HepG2 (cell line): ENCODE data around the gene NFS1. TPM values are rescaled to one million over a fixed set of nuclear protein-coding genes. Genes with fewer than 3 reads are reported as not detected.

Source experiments
- ATAC-seq: fragments of 200-7000 bp; cut with Tn5 transposase; 3 replicates; pipeline ENCODE4 v1.9.1; 2020; ENCODE audit warnings: mild to moderate bottlenecking, moderate library complexity
- BruUV-seq: library from RNA; stranded (reverse); fragments of 400-500 nt; replicated peaks from 2 replicates; lab custom pipeline; 2021; lab: Mats Ljungman, UMichigan
- CTCF ChIA-PET: fragments of 300-600 bp; formaldehyde crosslinking; extraction: SDS; loops from one replicate; lab custom pipeline; 2021; ENCODE audit warnings: low total read pairs, inconsistent platforms, low intra/inter-chr PET ratio; lab: Yijun Ruan, JAX
- POLR2A ChIA-PET: fragments of 350-600 bp; sonication (Branson Sonifier 250); formaldehyde crosslinking; loops from one replicate; lab custom pipeline; 2020; ENCODE audit warnings: antibody characterized with exemption, inconsistent platforms; lab: Yijun Ruan, JAX
- DNase-seq: peaks from one replicate; pipeline ENCODE4 v3.0.0-alpha.2; 2015; ENCODE audit warnings: low spot score
- FAIRE-seq: peaks from 3 replicates; lab custom pipeline; 2011; peaks lifted over from hg19 to GRCh38; lab: Jason Lieb, UNC
- H2AFZ ChIP-seq: one replicate; pipeline ENCODE4 v1.6.1; 2011; ENCODE audit warnings: low read length, inconsistent platforms
- H3K27ac ChIP-seq: fragments of 300-600 bp; 3 replicates; pipeline ENCODE4 v1.8.0; 2011; ENCODE audit warnings: mixed run types, mild to moderate bottlenecking, mixed read lengths, low read length, inconsistent platforms; ENCODE audit not compliant: insufficient read depth; ENCODE audit errors: extremely low read length
- H3K27me3 ChIP-seq, 2 experiments: fragments of 200-600 bp in 1 of 2; 2 replicates in 1 of 2; 3 replicates in 1 of 2; pipeline versions ENCODE4 v1.6.0 to v1.8.0; 2011; ENCODE audit warnings: low read length in 2 of 2, mild to moderate bottlenecking in 2 of 2, moderate library complexity in 2 of 2, inconsistent platforms in 1 of 2; ENCODE audit not compliant: insufficient read depth in 2 of 2, control insufficient read depth in 1 of 2
- H3K36me3 ChIP-seq, 2 experiments: fragments of 200-600 bp in 1 of 2; replicated peaks in 1 of 2; 2 replicates in 1 of 2; 3 replicates in 1 of 2; pipeline versions ENCODE4 v1.5.1 to v1.8.0; 2011; ENCODE audit warnings: low read length in 2 of 2, inconsistent platforms in 1 of 2; ENCODE audit not compliant: insufficient read depth in 2 of 2, control insufficient read depth in 1 of 2
- H3K4me1 ChIP-seq: 2 replicates; pipeline ENCODE4 v1.5.1; 2012; ENCODE audit warnings: low read length, inconsistent platforms; ENCODE audit not compliant: insufficient read depth
- H3K4me2 ChIP-seq: 2 replicates; pipeline ENCODE4 v1.6.0; 2011; ENCODE audit warnings: low read depth, low read length, inconsistent platforms
- H3K4me3 ChIP-seq, 3 experiments: fragments of 200-600 bp in 1 of 3; sonication (generic), shearing (Covaris generic) in 1 of 3; replicated peaks in 1 of 3; 2 replicates each; pipeline ENCODE4 v1.5.1; 2011 to 2016; ENCODE audit warnings: low read length in 3 of 3, inconsistent platforms in 2 of 3, low read depth in 2 of 3, mild to moderate bottlenecking in 2 of 3, control low read depth in 1 of 3, mixed read lengths in 1 of 3; ENCODE audit not compliant: insufficient read depth in 1 of 3
- H3K79me2 ChIP-seq: one replicate; pipeline ENCODE4 v1.6.1; 2011; ENCODE audit warnings: low read length, inconsistent platforms; ENCODE audit not compliant: insufficient read depth
- H3K9ac ChIP-seq: 2 replicates; pipeline ENCODE4 v1.6.0; 2011; ENCODE audit warnings: mild to moderate bottlenecking, low read depth, low read length, inconsistent platforms; ENCODE audit not compliant: insufficient read depth
- H3K9me3 ChIP-seq: 2 replicates; pipeline ENCODE4 v1.5.1; 2012; ENCODE audit warnings: mild to moderate bottlenecking, low read length
- H4K20me1 ChIP-seq: 2 replicates; pipeline ENCODE4 v1.6.0; 2011; ENCODE audit warnings: inconsistent platforms, mild to moderate bottlenecking, low read length, moderate library complexity; ENCODE audit not compliant: insufficient read depth
- AGO2 ChIP-seq: fragments of 200-400 bp; formaldehyde crosslinking; optimal IDR thresholded peaks from 2 replicates; pipeline ENCODE3; 2017; ENCODE audit warnings: mild to moderate bottlenecking, low read depth, low read length, moderate library complexity
- CEBPG ChIP-seq: IDR thresholded peaks from 2 replicates; pipeline ENCODE4 v1.6.1; 2016
- CREM ChIP-seq, 2 experiments: sonication (generic) in 1 of 2; formaldehyde crosslinking in 1 of 2; IDR thresholded peaks; 2 replicates each; pipeline versions ENCODE4 v1.4.0 to v1.6.1; 2016 to 2020; ENCODE audit warnings: antibody characterized with exemption in 1 of 2, mild to moderate bottlenecking in 1 of 2, missing genetic modification reagents in 1 of 2
- GZF1 ChIP-seq: sonication (generic); formaldehyde crosslinking; IDR thresholded peaks from 2 replicates; pipeline ENCODE4 v1.5.1; 2020; ENCODE audit warnings: mild to moderate bottlenecking, missing genetic modification reagents
- HHEX ChIP-seq: IDR thresholded peaks from 2 replicates; pipeline ENCODE4 v1.6.1; 2016; ENCODE audit warnings: control low read depth
- JARID2 ChIP-seq: sonication (generic); formaldehyde crosslinking; IDR thresholded peaks from 2 replicates; pipeline ENCODE4 v1.8.1; 2023; ENCODE audit warnings: missing genetic modification reagents, inconsistent platforms; ENCODE audit not compliant: insufficient replicate concordance
- KAT8 ChIP-seq: IDR thresholded peaks from 2 replicates; pipeline ENCODE4 v1.6.1; 2016; ENCODE audit warnings: missing genetic modification reagents, missing compliant biosample characterization
- KDM2A ChIP-seq: sonication (generic); formaldehyde crosslinking; IDR thresholded peaks from 2 replicates; pipeline ENCODE4 v1.4.0; 2020; ENCODE audit warnings: low read depth, missing genetic modification reagents, borderline replicate concordance
- NFATC3 ChIP-seq: sonication (generic); formaldehyde crosslinking; IDR thresholded peaks from 2 replicates; pipeline ENCODE4 v1.5.1; 2020; ENCODE audit warnings: mild to moderate bottlenecking, missing genetic modification reagents
- POLR2AphosphoS5 ChIP-seq: IDR thresholded peaks from 2 replicates; pipeline ENCODE4 v1.6.1; 2012; ENCODE audit warnings: low read depth, low read length
- RBM22 ChIP-seq: fragments of 200-400 bp; formaldehyde crosslinking; optimal IDR thresholded peaks from 2 replicates; pipeline ENCODE3; 2017; ENCODE audit warnings: mild to moderate bottlenecking, low read length, moderate library complexity
- SP140L ChIP-seq: sonication (generic); formaldehyde crosslinking; IDR thresholded peaks from 2 replicates; pipeline ENCODE4 v1.4.0; 2020; ENCODE audit warnings: missing genetic modification reagents, borderline replicate concordance
- SP2 ChIP-seq: sonication (generic); formaldehyde crosslinking; IDR thresholded peaks from 2 replicates; pipeline ENCODE4 v1.5.1; 2020; ENCODE audit warnings: mild to moderate bottlenecking, missing genetic modification reagents
- SP4 ChIP-seq: sonication (generic); formaldehyde crosslinking; IDR thresholded peaks from 2 replicates; pipeline ENCODE4 v1.8.1; 2023; ENCODE audit warnings: mild to moderate bottlenecking, missing genetic modification reagents
- TERF1 ChIP-seq: sonication (generic); formaldehyde crosslinking; IDR thresholded peaks from 2 replicates; pipeline ENCODE4 v1.8.0; 2022; ENCODE audit warnings: mild to moderate bottlenecking, missing genetic modification reagents, moderate library complexity
- ZBTB7B ChIP-seq: sonication (generic); formaldehyde crosslinking; IDR thresholded peaks from 2 replicates; pipeline ENCODE4 v1.4.0; 2020; ENCODE audit warnings: missing genetic modification reagents
- ZC3H4 ChIP-seq: sonication (generic); formaldehyde crosslinking; IDR thresholded peaks from 2 replicates; pipeline ENCODE4 v1.4.0; 2020; ENCODE audit warnings: missing genetic modification reagents, borderline replicate concordance
- ZNF34 ChIP-seq: sonication (generic); formaldehyde crosslinking; IDR thresholded peaks from 2 replicates; pipeline ENCODE4 v1.4.0; 2020; ENCODE audit warnings: mild to moderate bottlenecking, missing genetic modification reagents, borderline replicate concordance
- ZNF550 ChIP-seq: sonication (generic); formaldehyde crosslinking; IDR thresholded peaks from 2 replicates; pipeline ENCODE4 v1.4.0; 2020; ENCODE audit warnings: mild to moderate bottlenecking, missing genetic modification reagents, borderline replicate concordance
- ZNF619 ChIP-seq: sonication (generic); formaldehyde crosslinking; IDR thresholded peaks from 2 replicates; pipeline ENCODE4 v1.4.0; 2020; ENCODE audit warnings: mild to moderate bottlenecking, missing genetic modification reagents
- ZNF891 ChIP-seq: sonication (generic); formaldehyde crosslinking; IDR thresholded peaks from 2 replicates; pipeline ENCODE4 v1.5.0; 2020; ENCODE audit warnings: mild to moderate bottlenecking, missing genetic modification reagents
- WGBS: methylation state at CpG from one replicate; pipeline ENCODE4 v1.1.6; 2017; ENCODE audit warnings: low lambda C conversion rate; 5-methylcytosine and 5-hydroxymethylcytosine counted together
- in situ Hi-C: cut with HindIII; loops from 2 replicates; pipeline ENCODE4 v1.10.0; 2017; ENCODE audit warnings: low pct_unique_long_range_greater_than_20kb; ENCODE audit not compliant: extremely low pct_ligation_motif_present
- intact Hi-C: fragments of 100-400 bp; cut with micrococcal nuclease; formaldehyde crosslinking; loops from one replicate; pipeline ENCODE4 v1.10.0; 2022; ENCODE audit not compliant: unreplicated experiment
- polyA plus RNA-seq, 8 experiments: library from polyadenylated mRNA; depleted of rRNA in 3 of 8; stranded (reverse) in 7 of 8; unstranded in 1 of 8; fragments of >200 nt; fragmentation: Illumina TruSeq in 4 of 8; extraction: Trizol in 4 of 8; gene quantifications; 2 replicates each; pipeline versions ENCODE4 v1.2.1 to v1.2.3, GENCODE V29; 2011 to 2016; ENCODE audit warnings: low read depth in 4 of 8, missing spikeins in 1 of 8, mixed read lengths in 1 of 8; ENCODE audit not compliant: insufficient read depth in 1 of 8
- total RNA-seq, 5 experiments: library from RNA; depleted of rRNA; stranded (reverse); fragments of >200 nt; fragmentation: Illumina TruSeq; extraction: Trizol; gene quantifications; 2 replicates each; pipeline ENCODE4 v1.2.3, GENCODE V29; 2016; ENCODE audit warnings: low read depth in 1 of 5

The NFS1 gene
- total and polyA plus RNA-seq, 2 of the 13 experiments (the other 11 are each of a cell fraction or from before 2014, with no cell fraction given) = 65.9 to 88.1 TPM

GRCh38 chr20:35620818-35621559, 78.2 kb downstream of the NFS1 start:
- 96% methylated on average over 11 of the region's 11 CpGs for WGBS
- H2AFZ ChIP-seq = no peak overlapping the region
- intact Hi-C loops (no loop called here), in situ Hi-C loops (no loop called here)
- peaks cover 13 to 24% of the 10 kb centered on the region in 2 experiments for H3K36me3 ChIP-seq
- H3K79me2 ChIP-seq = peaks cover 15% of the 10 kb centered on the region
- BruUV-seq = no TSS peak
- H3K4me1 ChIP-seq = peaks cover 22% of the 10 kb centered on the region
- H4K20me1 ChIP-seq = no peaks in the 10 kb centered on the region; the same call in 1 of the 2 replicates
- no peak overlapping the region for H3K4me3 ChIP-seq
- H3K4me2 ChIP-seq = no peak overlapping the region
- ChIA-PET POLR2A (interaction anchor here (0.7 to 6.7 kb wide), 3 partner anchors 43 to 122 kb away, joined by 4 to 152 read pairs (median 50); partner anchors contain the start of genes CPNE1, RBM12 and RBM39), CTCF (no interaction called here)
- no peak overlapping the region for H3K9ac ChIP-seq
- H3K27me3 ChIP-seq = peaks cover 0 to 7% of the 10 kb centered on the region in 2 experiments; a peak in 1 of 5 replicates
- no peak for FAIRE-seq
- no peak overlapping the region for H3K27ac ChIP-seq
- H3K9me3 ChIP-seq = no peaks in the 10 kb centered on the region
- ATAC-seq = no peak
- DNase-seq = no peak
- TF ChIP-seq CEBPG (CRISPR knock-in tag) (no peak), POLR2AphosphoS5 (peak; percentile 55; the same call in 1 of the 2 replicates), CREM (IDR thresholded peaks at IDR 0.05) (no peak), CREM (CRISPR knock-in tag; IDR thresholded peaks at IDR 0.05) (no peak), ZNF34 (CRISPR knock-in tag) (no peak), ZC3H4 (CRISPR knock-in tag) (0 out of 2 replicates have a peak, but pooled peaks have one; percentile 61), ZNF550 (CRISPR knock-in tag) (peak; percentile 17; the same call in 1 of the 2 replicates), ZNF619 (CRISPR knock-in tag) (0 out of 2 replicates have a peak, but pooled peaks have one; percentile 50), SP2 (CRISPR knock-in tag) (no peak), SP140L (CRISPR knock-in tag) (no peak), TERF1 (no peak), KAT8 (CRISPR knock-in tag) (no peak), JARID2 (no peak), NFATC3 (CRISPR knock-in tag) (no peak), HHEX (no peak), KDM2A (CRISPR knock-in tag) (0 out of 2 replicates have a peak, but pooled peaks have one; percentile 18), RBM22 (peak; percentile 68), GZF1 (CRISPR knock-in tag) (no peak), SP4 (CRISPR knock-in tag) (0 out of 2 replicates have a peak, but pooled peaks have one; percentile 23), ZBTB7B (CRISPR knock-in tag) (no peak), ZNF891 (CRISPR knock-in tag) (no peak), AGO2 (peak; percentile 32)
